HEK293T (cell line): ENCODE results near the gene TMEM259.

Experiments used
- ARNT ChIP-seq: fragments of 450-650 bp; IDR thresholded peaks from 2 replicates; pipeline ENCODE4 v1.6.1; 2017; ENCODE audit warnings: mild to moderate bottlenecking
- BHLHE40 ChIP-seq: fragments of 450-650 bp; IDR thresholded peaks from 2 replicates; pipeline ENCODE4 v1.6.1; 2016; ENCODE audit warnings: mild to moderate bottlenecking, moderate library complexity, borderline replicate concordance
- ELF4 ChIP-seq: fragments of 450-650 bp; IDR thresholded peaks from 2 replicates; pipeline ENCODE4 v1.6.1; 2017; ENCODE audit warnings: antibody characterized with exemption
- FOXM1 ChIP-seq: fragments of 450-650 bp; IDR thresholded peaks from 2 replicates; pipeline ENCODE4 v1.6.1; 2017; ENCODE audit warnings: mild to moderate bottlenecking, borderline replicate concordance
- SP1 ChIP-seq: fragments of 450-650 bp; IDR thresholded peaks from 2 replicates; pipeline ENCODE4 v1.6.1; 2017
- SUZ12 ChIP-seq: fragments of 450-650 bp; IDR thresholded peaks from 2 replicates; pipeline ENCODE4 v1.6.1; 2016; ENCODE audit warnings: mild to moderate bottlenecking
- TARDBP ChIP-seq: fragments of 450-650 bp; IDR thresholded peaks from 2 replicates; pipeline ENCODE4 v1.6.1; 2016
- TF ChIP-seq, protein P1 (sequence below): fragments of 450-650 bp; IDR thresholded peaks from 2 replicates; pipeline ENCODE4 v1.6.1; 2016

DNA sequence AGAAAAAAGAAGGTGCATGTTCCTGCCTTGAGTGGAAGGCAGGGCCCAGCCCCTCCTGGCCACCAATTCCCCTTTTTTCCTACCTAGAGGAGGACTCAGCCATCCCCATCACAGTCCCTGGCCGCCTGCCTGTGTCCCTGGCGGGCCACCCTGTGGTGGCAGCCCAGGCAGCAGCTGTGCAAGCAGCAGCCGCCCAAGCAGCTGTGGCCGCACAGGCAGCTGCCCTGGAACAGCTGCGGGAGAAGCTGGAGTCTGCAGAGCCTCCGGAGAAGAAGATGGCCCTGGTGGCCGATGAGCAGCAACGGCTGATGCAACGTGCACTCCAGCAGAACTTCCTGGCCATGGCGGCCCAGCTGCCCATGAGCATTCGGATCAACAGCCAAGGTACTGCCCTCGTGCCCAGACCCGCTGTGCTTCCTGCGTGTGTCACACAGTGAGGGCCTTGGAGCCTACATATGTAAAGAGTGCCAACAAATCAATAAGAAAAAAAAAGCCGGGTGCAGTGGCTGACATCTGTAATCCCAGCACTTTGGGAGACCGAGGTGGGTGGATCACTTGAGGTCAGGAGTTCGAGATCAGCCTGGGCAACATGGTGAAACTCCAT lies 54.3 kb downstream of the TMEM259 start:
- TF ChIP-seq SUZ12 = no peak
- no peak for TF ChIP-seq FOXM1
- TF ChIP-seq ARNT = no peak
- no peak for TF ChIP-seq BHLHE40
- TF ChIP-seq TARDBP = no peak
- no peak for TF ChIP-seq SP1
- TF ChIP-seq, protein P1, sequence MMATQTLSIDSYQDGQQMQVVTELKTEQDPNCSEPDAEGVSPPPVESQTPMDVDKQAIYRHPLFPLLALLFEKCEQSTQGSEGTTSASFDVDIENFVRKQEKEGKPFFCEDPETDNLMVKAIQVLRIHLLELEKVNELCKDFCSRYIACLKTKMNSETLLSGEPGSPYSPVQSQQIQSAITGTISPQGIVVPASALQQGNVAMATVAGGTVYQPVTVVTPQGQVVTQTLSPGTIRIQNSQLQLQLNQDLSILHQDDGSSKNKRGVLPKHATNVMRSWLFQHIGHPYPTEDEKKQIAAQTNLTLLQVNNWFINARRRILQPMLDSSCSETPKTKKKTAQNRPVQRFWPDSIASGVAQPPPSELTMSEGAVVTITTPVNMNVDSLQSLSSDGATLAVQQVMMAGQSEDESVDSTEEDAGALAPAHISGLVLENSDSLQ = no peak
- TF ChIP-seq ELF4 = no peak
